ENCODE data around the gene ARHGAP24.

ARHGAP24 gene

GRCh38 chr4:85548841-85549240 lies 73.9 kb downstream of the ARHGAP24 start:
- in situ Hi-C loops (cut with HindIII; ENCODE audit: low sequenced_read_pairs): no loop called here
- TF ChIP-seq CTCF (IDR thresholded peaks at IDR 0.05; ENCODE audit: low read depth, low read length): no peak
- DNase-seq (ENCODE audit: low read depth, low spot score): no peak
- no peak overlapping the region for H3K4me3 ChIP-seq (ENCODE audit: low read depth, low read length)

- DNase-seq (ENCODE audit: low read depth, low spot score): peak; percentile 10
- no peak for TF ChIP-seq CTCF (IDR thresholded peaks at IDR 0.05; ENCODE audit: low read depth, low read length)
- H3K4me3 ChIP-seq (ENCODE audit: low read depth, low read length): no peak overlapping the region
- in situ Hi-C loops (cut with HindIII; ENCODE audit: low sequenced_read_pairs): no loop called here
These were observed 80.3 kb downstream of the ARHGAP24 start for GRCh38 chr4:85555206-85555605.

GRCh38 chr4:85556283-85556682 lies 81.3 kb downstream of the ARHGAP24 start:
- in situ Hi-C loops (cut with HindIII; ENCODE audit: low sequenced_read_pairs): no loop called here
- H3K4me3 ChIP-seq (ENCODE audit: low read depth, low read length): no peak overlapping the region
- no peak for TF ChIP-seq CTCF (IDR thresholded peaks at IDR 0.05; ENCODE audit: low read depth, low read length)
- no peak for DNase-seq (ENCODE audit: low read depth, low spot score)

- no peak for TF ChIP-seq CTCF (IDR thresholded peaks at IDR 0.05; ENCODE audit: low read depth, low read length)
- no peak for DNase-seq (ENCODE audit: low read depth, low spot score)
- in situ Hi-C loops (cut with HindIII; ENCODE audit: low sequenced_read_pairs): no loop called here
- no peak overlapping the region for H3K4me3 ChIP-seq (ENCODE audit: low read depth, low read length)
These were observed 82.3 kb downstream of the ARHGAP24 start for GRCh38 chr4:85557016-85557901.

GRCh38 chr4:85565761-85566480 lies 91.0 kb downstream of the ARHGAP24 start:
- H3K4me3 ChIP-seq (ENCODE audit: low read depth, low read length): no peak overlapping the region
- TF ChIP-seq CTCF (IDR thresholded peaks at IDR 0.05; ENCODE audit: low read depth, low read length): no peak
- peak; percentile 79 for DNase-seq (ENCODE audit: low read depth, low spot score)
- in situ Hi-C loops (cut with HindIII; ENCODE audit: low sequenced_read_pairs): no loop called here

GRCh38 chr4:85569730-85570299 lies 94.9 kb downstream of the ARHGAP24 start:
- DNase-seq (ENCODE audit: low read depth, low spot score): no peak
- in situ Hi-C loops (cut with HindIII; ENCODE audit: low sequenced_read_pairs): no loop called here
- TF ChIP-seq CTCF (IDR thresholded peaks at IDR 0.05; ENCODE audit: low read depth, low read length): no peak
- no peak overlapping the region for H3K4me3 ChIP-seq (ENCODE audit: low read depth, low read length)

Data from astrocyte of the spinal cord (primary cell).